GM23248 (cell line): Measurements from ENCODE around the gene GLA. TPM values are rescaled to one million over a fixed set of nuclear protein-coding genes. Genes with fewer than 3 reads are reported as not detected.
A peak's percentile ranks its signal among the peaks of the same experiment; 100 is the strongest.

Source experiments
- DNase-seq: peaks from one replicate; pipeline ENCODE4 v3.0.0-alpha.2; 2015
- H2AFZ ChIP-seq: fragments of 200-600 bp; sonication (generic); 2 replicates; pipeline ENCODE4 v1.6.1; 2016; ENCODE audit warnings: antibody characterized with exemption
- H3F3A ChIP-seq: fragments of 200-600 bp; sonication (generic); 2 replicates; pipeline ENCODE4 v1.6.1; 2016; ENCODE audit warnings: mild to moderate bottlenecking, antibody characterized with exemption, mixed run types; ENCODE audit not compliant: insufficient read depth
- H3K27ac ChIP-seq: fragments of 200-600 bp; sonication (generic); 2 replicates; pipeline ENCODE4 v1.5.1; 2016; ENCODE audit warnings: mild to moderate bottlenecking
- H3K27me3 ChIP-seq: fragments of 200-600 bp; sonication (generic); replicated peaks from 2 replicates; pipeline ENCODE4 v1.6.1; 2016; ENCODE audit warnings: mild to moderate bottlenecking; ENCODE audit not compliant: insufficient read depth
- H3K36me3 ChIP-seq: fragments of 200-600 bp; sonication (generic); 2 replicates; pipeline ENCODE4 v1.6.1; 2016; ENCODE audit warnings: low read depth, mild to moderate bottlenecking
- H3K4me1 ChIP-seq: fragments of 200-600 bp; sonication (generic); 2 replicates; pipeline ENCODE4 v1.6.1; 2016; ENCODE audit warnings: mild to moderate bottlenecking; ENCODE audit not compliant: insufficient read depth
- H3K4me2 ChIP-seq: fragments of 200-600 bp; sonication (generic); one replicate; pipeline ENCODE4 v1.6.1; 2016; ENCODE audit warnings: mild to moderate bottlenecking; ENCODE audit not compliant: unreplicated experiment
- H3K4me3 ChIP-seq: fragments of 200-600 bp; sonication (generic); 2 replicates; pipeline ENCODE4 v1.5.1; 2016; ENCODE audit warnings: mild to moderate bottlenecking
- H3K79me2 ChIP-seq: fragments of 200-600 bp; sonication (generic); 2 replicates; pipeline ENCODE4 v1.6.1; 2016; ENCODE audit warnings: mild to moderate bottlenecking; ENCODE audit not compliant: insufficient read depth
- H3K9ac ChIP-seq: fragments of 200-600 bp; sonication (generic); 2 replicates; pipeline ENCODE4 v1.6.1; 2016; ENCODE audit warnings: mild to moderate bottlenecking
- H3K9me2 ChIP-seq: fragments of 200-600 bp; sonication (generic); 2 replicates; pipeline ENCODE4 v1.6.1; 2016; ENCODE audit warnings: mixed run types, mild to moderate bottlenecking, moderate library complexity; ENCODE audit not compliant: insufficient read depth
- H3K9me3 ChIP-seq: fragments of 200-600 bp; sonication (generic); one replicate; pipeline ENCODE4 v1.6.1; 2017; ENCODE audit warnings: low read depth
- H4K20me1 ChIP-seq: fragments of 200-600 bp; sonication (generic); 2 replicates; pipeline ENCODE4 v1.6.0; 2016; ENCODE audit not compliant: insufficient read depth
- EZH2 ChIP-seq: fragments of 200-600 bp; sonication (generic); IDR thresholded peaks from 2 replicates; pipeline ENCODE4 v1.6.1; 2018; ENCODE audit warnings: antibody characterized with exemption, mild to moderate bottlenecking; ENCODE audit not compliant: insufficient read depth, poor library complexity, severe bottlenecking
- EZH2phosphoT487 ChIP-seq: fragments of 200-600 bp; sonication (generic); IDR thresholded peaks from 2 replicates; pipeline ENCODE4 v1.6.1; 2018; ENCODE audit warnings: antibody characterized with exemption, moderate library complexity, mild to moderate bottlenecking, low read depth; ENCODE audit not compliant: insufficient read depth
- WGBS, 2 experiments: methylation state at CpG; one replicate each; pipeline ENCODE4 v1.1.6; 2015 to 2017; ENCODE audit warnings: low lambda C conversion rate in 2 of 2, low coverage in 1 of 2; ENCODE audit errors: missing lambda C conversion rate in 2 of 2; 5-methylcytosine and 5-hydroxymethylcytosine counted together
- in situ Hi-C: fragments of 300-500 bp; cut with MboI; formaldehyde crosslinking; loops from 2 replicates; pipeline ENCODE4 v1.15.0; 2020
- polyA plus RNA-seq: library from polyadenylated mRNA; unstranded; fragments of >200 nt; fragmentation: Nextera tagmentation; extraction: Ambion mirVana; gene quantifications from 2 replicates; pipeline ENCODE4 v1.2.1, GENCODE V29; 2016
- total RNA-seq: library from RNA; depleted of rRNA; stranded (reverse); fragments of >200 nt; shearing (Covaris generic); gene quantifications from 2 replicates; pipeline ENCODE4 v1.2.3, GENCODE V29; 2014; rRNA removed

Gene GLA
- total and polyA plus RNA-seq, 2 experiments from 2014 or later, result 20.4 to 36.6 TPM

DNA sequence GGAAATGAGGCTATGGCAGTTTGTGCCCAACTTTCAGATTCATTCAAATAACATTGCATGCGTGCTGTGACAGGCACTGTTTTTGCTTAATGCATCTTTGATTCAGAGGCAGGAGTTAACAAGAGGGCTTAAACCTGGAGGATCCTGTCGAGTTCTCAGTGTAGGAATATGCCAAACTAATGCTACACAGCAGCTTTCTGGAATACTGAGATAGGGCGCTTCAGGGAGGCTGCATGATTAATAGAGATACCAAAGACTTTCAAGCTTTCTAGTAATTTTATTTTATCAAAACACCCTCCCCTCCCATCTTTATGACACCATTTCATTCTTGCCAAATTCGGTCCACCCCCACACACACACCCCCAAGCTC, 58.5 kb downstream of the GLA start:
- peak overlapping the region; percentile 94 for H3K4me2 ChIP-seq
- H3K27me3 ChIP-seq, result no peaks in the 10 kb centered on the region
- DNase-seq, result no peak
- no peaks in the 10 kb centered on the region for H3K9me3 ChIP-seq
- H3F3A ChIP-seq, result peaks cover 15% of the 10 kb centered on the region; the same call in 1 of the 2 replicates
- H2AFZ ChIP-seq, result peak overlapping the region; percentile 95
- H4K20me1 ChIP-seq, result no peaks in the 10 kb centered on the region
- H3K79me2 ChIP-seq, result peaks cover 40% of the 10 kb centered on the region
- H3K9me2 ChIP-seq, result no peaks in the 10 kb centered on the region
- 26% methylated on average over 4 of the region's 4 CpGs for WGBS, 2 experiments
- no peak for TF ChIP-seq EZH2phosphoT487
- no peak for TF ChIP-seq EZH2
- no peaks in the 10 kb centered on the region; the same call in 1 of the 2 replicates for H3K4me1 ChIP-seq
- H3K9ac ChIP-seq, result peak overlapping the region; percentile 90
- peak overlapping the region; percentile 94; the same call in 1 of the 2 replicates for H3K27ac ChIP-seq
- peak overlapping the region; percentile 99 for H3K4me3 ChIP-seq
- in situ Hi-C loops, result no loop called here
- no peaks in the 10 kb centered on the region for H3K36me3 ChIP-seq

- in situ Hi-C loops, result no loop called here
- peak; percentile 89 for DNase-seq
- TF ChIP-seq EZH2phosphoT487 (no peak), EZH2 (no peak)
Observed at GRCh38 chrX:101348452-101349192, 59.1 kb downstream of the GLA start, which contains the start of gene TIMM8A. TSS of gene TIMM8A (minus strand) at chrX:101348742. CDS start at chrX:101348664, 78 bp downstream.

GRCh38 chrX:101347859-101348451, 59.8 kb downstream of the GLA start:
- H3K36me3 ChIP-seq, result no peaks in the 10 kb centered on the region
- peak overlapping the region; percentile 99 for H3K4me3 ChIP-seq
- peak overlapping the region; percentile 94 for H3K4me2 ChIP-seq
- peak overlapping the region; percentile 90 for H3K9ac ChIP-seq
- H3K4me1 ChIP-seq, result no peaks in the 10 kb centered on the region; the same call in 1 of the 2 replicates
- in situ Hi-C loops, result no loop called here
- H2AFZ ChIP-seq, result peak overlapping the region; percentile 95
- no peaks in the 10 kb centered on the region for H3K9me2 ChIP-seq
- peaks cover 15% of the 10 kb centered on the region; the same call in 1 of the 2 replicates for H3F3A ChIP-seq
- peaks cover 47% of the 10 kb centered on the region for H3K79me2 ChIP-seq
- WGBS, 2 experiments, result 0% methylated on average over 8 to 14 of the region's 14 CpGs
- no peaks in the 10 kb centered on the region for H3K27me3 ChIP-seq
- peak; percentile 59 for DNase-seq
- no peaks in the 10 kb centered on the region for H3K9me3 ChIP-seq
- H4K20me1 ChIP-seq, result no peaks in the 10 kb centered on the region
- TF ChIP-seq EZH2phosphoT487, result no peak
- TF ChIP-seq EZH2, result no peak
- peak overlapping the region; percentile 94 for H3K27ac ChIP-seq

More at GRCh38 chrX:101348452-101349192, 59.1 kb downstream of the GLA start, which contains the start of gene TIMM8A:
- no peaks in the 10 kb centered on the region for H3K9me3 ChIP-seq
- no peaks in the 10 kb centered on the region for H3K9me2 ChIP-seq
- H2AFZ ChIP-seq, result peak within 1 kb of the TSS; percentile 95
- peaks cover 15% of the 10 kb centered on the region; the same call in 1 of the 2 replicates for H3F3A ChIP-seq
- peak within 1 kb of the TSS; percentile 94 for H3K4me2 ChIP-seq
- H4K20me1 ChIP-seq, result no peaks in the 10 kb centered on the region
- no peaks in the 10 kb centered on the region for H3K36me3 ChIP-seq
- WGBS, 2 experiments, result 0 to 3% methylated on average over 28 to 36 of the region's 55 CpGs
- peak within 1 kb of the TSS; percentile 94 for H3K27ac ChIP-seq
- H3K4me1 ChIP-seq, result no peaks in the 10 kb centered on the region; the same call in 1 of the 2 replicates
- H3K27me3 ChIP-seq, result no peaks in the 10 kb centered on the region
- H3K9ac ChIP-seq, result peak within 1 kb of the TSS; percentile 90
- peak within 1 kb of the TSS; percentile 99 for H3K4me3 ChIP-seq
- peaks cover 46% of the 10 kb centered on the region for H3K79me2 ChIP-seq

Other genes with a start within 250 kb of the GLA start
- gene DRP2, start 188.1 kb downstream of the GLA start, total RNA-seq, result 0.22 TPM in 1 of 2 replicates, not detected in the other
- gene DRP2, start 188.1 kb downstream of the GLA start, polyA plus RNA-seq, result 0.18 and 0.21 TPM in 2 replicates
- gene TAF7L, start 116.6 kb downstream of the GLA start, total RNA-seq, result 0.25 and 0.43 TPM in 2 replicates
- 0.23 and 0.53 TPM in 2 replicates for gene TAF7L, start 116.6 kb downstream of the GLA start, polyA plus RNA-seq
- 1.9 and 14.9 TPM in 2 replicates for gene TIMM8A, start 59.2 kb downstream of the GLA start, total RNA-seq
- 15.7 and 18.5 TPM in 2 replicates for gene TIMM8A, start 59.2 kb downstream of the GLA start, polyA plus RNA-seq
- gene BTK, start 21.7 kb downstream of the GLA start, total RNA-seq, result not detected in 2 replicates
- gene BTK, start 21.7 kb downstream of the GLA start, polyA plus RNA-seq, result 0.23 TPM in 1 of 2 replicates, not detected in the other
- 240 and 757 TPM in 2 replicates for gene RPL36A, start 16.9 kb downstream of the GLA start, total RNA-seq
- gene RPL36A, start 16.9 kb downstream of the GLA start, polyA plus RNA-seq, result 295 and 331 TPM in 2 replicates
- gene HNRNPH2, start 297 bp upstream of the GLA start, total RNA-seq, result 53.1 and 59.0 TPM in 2 replicates
- 97.8 and 99.7 TPM in 2 replicates for gene HNRNPH2, start 297 bp upstream of the GLA start, polyA plus RNA-seq
- gene ARMCX4, start 77.5 kb upstream of the GLA start, total RNA-seq, result 1.8 and 2.3 TPM in 2 replicates
- gene ARMCX4, start 77.5 kb upstream of the GLA start, polyA plus RNA-seq, result 3.0 and 3.7 TPM in 2 replicates
- gene ARMCX1, start 142.6 kb upstream of the GLA start, total RNA-seq, result 29.0 and 30.0 TPM in 2 replicates
- gene ARMCX1, start 142.6 kb upstream of the GLA start, polyA plus RNA-seq, result 27.5 and 29.8 TPM in 2 replicates
- gene ARMCX6, start 210.1 kb upstream of the GLA start, total RNA-seq, result 27.7 and 42.3 TPM in 2 replicates
- 55.7 and 60.2 TPM in 2 replicates for gene ARMCX6, start 210.1 kb upstream of the GLA start, polyA plus RNA-seq
- gene ARMCX3, start 215.2 kb upstream of the GLA start, total RNA-seq, result 67.4 and 87.6 TPM in 2 replicates
- gene ARMCX3, start 215.2 kb upstream of the GLA start, polyA plus RNA-seq, result 93.3 and 95.4 TPM in 2 replicates